Stomach (tissue), 4 donors: Measurements from ENCODE around the gene SNX9.

Experiments used
- POLR2AphosphoS5 ChIP-seq, 3 donors: sonication (generic); formaldehyde crosslinking; IDR thresholded peaks; one replicate each; pipeline ENCODE4 v1.6.1; 2016; ENCODE audit warnings: antibody characterized with exemption in 3 of 3
- TF ChIP-seq, protein P1 (sequence below), 7 experiments: fragments of 450-650 bp in 4 of 7; fragments of 200-600 bp in 3 of 7; sonication (generic) in 3 of 7; IDR thresholded peaks; one replicate each; pipeline ENCODE4 v1.5.1; 2016 to 2019; ENCODE audit warnings: antibody characterized with exemption in 7 of 7, control low read depth in 2 of 7, mild to moderate bottlenecking in 1 of 7

DNA sequence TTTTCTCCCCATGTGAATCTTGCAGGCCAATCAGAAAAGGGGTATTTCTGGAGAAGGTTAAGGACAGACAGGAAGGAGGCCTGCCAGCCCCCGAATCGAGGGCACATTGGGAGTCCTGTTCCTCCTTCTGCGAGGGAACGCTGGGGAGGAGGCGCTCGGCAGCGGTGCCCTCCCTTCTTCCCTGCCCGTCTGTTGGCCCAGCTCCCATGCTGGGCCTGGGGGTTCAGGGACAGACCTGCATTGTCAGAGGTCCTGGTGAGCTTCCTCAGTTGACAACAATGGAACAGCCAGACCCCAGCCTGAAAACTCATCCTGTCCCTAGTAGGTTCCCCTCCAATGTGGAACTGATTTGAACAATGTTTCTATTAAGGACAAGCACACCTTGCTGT, 143.5 kb downstream of the SNX9 start:
- TF ChIP-seq, protein P1, sequence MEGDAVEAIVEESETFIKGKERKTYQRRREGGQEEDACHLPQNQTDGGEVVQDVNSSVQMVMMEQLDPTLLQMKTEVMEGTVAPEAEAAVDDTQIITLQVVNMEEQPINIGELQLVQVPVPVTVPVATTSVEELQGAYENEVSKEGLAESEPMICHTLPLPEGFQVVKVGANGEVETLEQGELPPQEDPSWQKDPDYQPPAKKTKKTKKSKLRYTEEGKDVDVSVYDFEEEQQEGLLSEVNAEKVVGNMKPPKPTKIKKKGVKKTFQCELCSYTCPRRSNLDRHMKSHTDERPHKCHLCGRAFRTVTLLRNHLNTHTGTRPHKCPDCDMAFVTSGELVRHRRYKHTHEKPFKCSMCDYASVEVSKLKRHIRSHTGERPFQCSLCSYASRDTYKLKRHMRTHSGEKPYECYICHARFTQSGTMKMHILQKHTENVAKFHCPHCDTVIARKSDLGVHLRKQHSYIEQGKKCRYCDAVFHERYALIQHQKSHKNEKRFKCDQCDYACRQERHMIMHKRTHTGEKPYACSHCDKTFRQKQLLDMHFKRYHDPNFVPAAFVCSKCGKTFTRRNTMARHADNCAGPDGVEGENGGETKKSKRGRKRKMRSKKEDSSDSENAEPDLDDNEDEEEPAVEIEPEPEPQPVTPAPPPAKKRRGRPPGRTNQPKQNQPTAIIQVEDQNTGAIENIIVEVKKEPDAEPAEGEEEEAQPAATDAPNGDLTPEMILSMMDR (IDR thresholded peaks at IDR 0.05): no peak
- TF ChIP-seq POLR2AphosphoS5 (IDR thresholded peaks at IDR 0.05): no peak
